Stimulated activated CD8-positive, alpha-beta memory T cell treated with anti-CD3 and anti-CD28 coated beads, Interleukin-12 subunit alpha, Interleukin-12 subunit beta, amount 100 ng/mL, for 1 hour (primary cell): ENCODE measurements around the gene C16orf96.

ENCODE experiments used
- DNase-seq: peaks from one replicate; pipeline ENCODE4 v3.0.0-alpha.2; 2020; ENCODE audit warnings: low read depth

C16orf96 gene

DNA sequence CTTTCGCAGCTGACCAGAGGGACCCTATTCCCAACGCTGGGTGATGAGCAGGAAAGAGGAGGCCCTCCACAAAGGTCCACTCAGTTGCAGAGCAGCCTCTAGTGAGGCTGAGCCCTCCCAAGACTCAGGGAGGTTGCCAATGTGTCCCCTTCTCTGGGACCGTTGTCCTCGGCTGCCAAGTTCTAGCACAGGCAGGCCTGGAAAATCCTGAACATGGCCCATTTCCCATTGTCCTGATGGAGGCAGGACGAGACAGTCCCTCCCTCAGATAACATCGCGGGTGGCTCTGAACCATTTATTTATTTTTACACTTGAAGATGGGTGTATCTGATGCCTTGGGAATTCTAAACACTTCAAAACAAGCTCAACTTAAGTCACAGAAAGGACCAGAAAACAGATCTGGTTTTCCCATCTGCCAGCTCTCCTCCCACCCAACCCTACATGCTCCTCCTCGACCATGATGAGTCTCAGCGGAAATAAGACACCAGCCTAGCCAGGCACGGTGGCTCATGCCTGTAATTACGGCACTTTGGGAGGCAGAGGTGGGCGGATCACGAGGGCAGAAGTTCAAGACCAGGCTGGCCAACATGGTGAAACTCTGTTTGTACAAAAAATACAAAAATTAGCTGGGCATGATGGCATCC lies 30.4 kb upstream of the C16orf96 start:
- DNase-seq: no peak

DNA sequence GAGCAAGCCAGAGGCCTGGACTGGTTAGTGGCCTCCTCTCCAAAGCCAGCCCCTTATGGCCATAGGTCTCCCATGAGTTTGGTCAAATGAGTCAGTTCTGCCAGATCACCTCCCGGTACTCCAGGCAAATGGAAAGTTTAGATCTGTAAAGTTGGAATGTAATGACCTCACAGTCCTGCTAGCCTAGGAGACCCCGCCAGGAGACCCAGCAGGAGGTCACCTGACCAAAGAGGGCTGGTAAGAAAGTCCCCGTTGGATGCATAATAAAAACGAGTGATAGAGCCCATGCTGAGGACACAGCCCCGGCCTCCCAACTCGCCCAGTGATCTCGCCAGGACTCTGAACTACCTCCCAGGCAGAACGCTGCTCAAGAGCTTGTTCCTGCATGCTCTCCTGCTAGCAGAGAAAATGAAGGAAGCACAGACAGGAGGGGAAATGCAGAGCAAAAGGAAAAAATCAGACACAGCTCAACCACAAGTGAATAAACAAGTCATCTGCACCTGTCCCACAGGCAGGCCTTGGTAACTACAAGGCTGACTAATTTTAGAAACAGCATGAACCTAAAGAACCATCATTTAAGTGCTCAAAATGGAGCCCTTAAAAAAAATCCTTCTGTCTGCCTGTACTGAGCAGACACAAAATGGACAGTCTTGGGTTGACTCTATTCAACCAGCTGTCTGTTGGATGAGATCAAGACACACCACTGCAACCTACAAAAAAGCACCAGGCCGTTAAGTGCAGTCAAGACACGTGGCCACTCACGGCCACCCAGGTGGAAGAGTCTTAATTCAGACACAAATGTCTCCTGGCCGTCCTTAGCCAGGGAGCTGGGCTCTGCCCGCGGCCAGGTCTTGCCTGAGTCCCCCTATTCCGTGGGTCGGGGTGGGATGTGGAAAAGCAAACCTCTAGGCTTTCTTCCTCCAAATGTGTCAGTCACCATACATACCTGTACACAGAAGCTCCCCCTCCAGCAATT lies 26.8 kb upstream of the C16orf96 start:
- DNase-seq: no peak

DNA sequence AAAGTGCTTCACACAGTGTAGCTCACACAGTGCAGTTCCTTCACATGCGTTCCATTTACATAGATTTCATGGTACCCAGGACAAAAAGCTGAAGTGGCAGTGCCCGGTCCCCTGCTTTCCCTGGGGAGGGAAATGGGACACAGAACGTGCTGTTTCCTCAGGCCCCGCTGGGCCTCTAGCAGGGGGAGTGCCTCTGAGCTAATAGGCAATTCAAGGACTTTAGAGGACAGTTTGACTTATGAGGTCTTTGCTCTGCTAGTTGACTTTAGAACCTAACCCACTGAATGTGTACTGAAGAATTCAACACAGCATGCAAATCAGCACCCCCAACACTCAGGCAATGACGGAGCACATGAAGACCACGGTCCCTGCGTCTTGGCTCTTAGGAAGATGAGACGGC lies 24.3 kb upstream of the C16orf96 start:
- no peak for DNase-seq

DNA sequence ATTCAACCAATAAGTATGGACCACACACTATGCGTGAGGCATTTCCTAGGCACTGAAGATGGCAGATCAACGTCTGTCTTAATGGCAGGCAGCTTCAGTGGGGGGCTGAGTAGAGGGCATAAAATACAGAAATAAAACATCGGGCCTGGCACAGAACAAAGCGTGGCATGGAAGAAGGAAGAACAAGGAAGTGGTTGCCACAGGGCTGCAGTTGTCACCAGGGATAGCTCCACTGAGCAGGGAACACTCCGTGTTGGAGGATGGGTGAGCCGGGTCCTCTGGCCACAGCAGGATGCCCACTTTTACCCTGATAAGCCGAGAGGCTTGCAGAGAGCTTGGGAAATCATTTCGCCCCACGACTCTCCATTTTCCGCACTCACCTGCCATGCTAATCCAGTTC lies 23.9 kb upstream of the C16orf96 start:
- no peak for DNase-seq

DNA sequence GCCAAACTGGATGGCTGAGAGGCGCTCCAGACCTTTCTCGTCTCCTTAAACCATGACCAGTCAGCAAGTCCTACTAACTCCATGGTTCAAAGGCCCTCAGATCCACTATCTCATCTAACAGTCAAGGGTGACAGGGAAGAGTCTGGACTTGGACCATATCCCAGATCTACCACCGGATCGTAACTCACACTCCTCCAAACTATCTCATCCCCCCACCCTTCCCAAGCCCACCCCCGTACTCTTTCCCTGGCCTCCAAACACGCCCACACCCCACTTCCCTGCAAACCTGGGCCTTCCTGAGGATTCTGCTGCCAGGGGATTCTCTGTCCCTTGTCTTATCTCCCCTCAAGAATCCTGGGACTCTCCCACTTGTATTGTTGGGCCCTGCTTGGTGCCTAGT lies 22.6 kb upstream of the C16orf96 start:
- DNase-seq: no peak

DNA sequence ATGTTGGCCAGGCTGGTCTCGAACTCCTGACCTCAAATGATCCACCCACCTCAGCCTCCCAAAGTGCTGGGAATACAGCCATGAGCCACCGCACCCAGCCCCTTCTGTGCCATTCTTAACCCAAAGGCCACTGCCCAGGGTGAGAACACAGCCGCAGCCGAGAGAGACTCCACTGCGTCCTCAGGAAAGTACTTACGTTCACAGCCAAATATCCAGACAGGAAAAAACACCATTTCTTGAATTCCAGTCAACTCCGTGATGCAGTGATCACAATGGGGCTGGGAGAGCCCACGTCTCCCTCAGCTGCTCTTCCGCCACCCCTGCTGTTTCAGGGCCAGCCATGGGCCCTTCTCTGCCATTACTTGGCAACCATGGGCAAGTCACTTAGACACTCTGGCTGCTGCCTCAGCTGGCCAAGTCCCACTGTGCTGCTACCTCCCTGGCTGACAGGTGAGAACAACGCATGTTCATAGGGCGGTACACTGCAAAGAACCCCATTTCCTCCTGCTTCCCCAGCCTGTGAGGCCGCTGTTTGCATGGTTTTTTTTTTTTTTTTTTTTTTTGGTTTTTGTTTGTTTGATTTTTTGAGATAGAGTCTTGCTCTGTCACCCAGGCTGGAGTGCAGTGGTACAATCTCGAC lies 21.9 kb upstream of the C16orf96 start:
- DNase-seq: no peak

DNA sequence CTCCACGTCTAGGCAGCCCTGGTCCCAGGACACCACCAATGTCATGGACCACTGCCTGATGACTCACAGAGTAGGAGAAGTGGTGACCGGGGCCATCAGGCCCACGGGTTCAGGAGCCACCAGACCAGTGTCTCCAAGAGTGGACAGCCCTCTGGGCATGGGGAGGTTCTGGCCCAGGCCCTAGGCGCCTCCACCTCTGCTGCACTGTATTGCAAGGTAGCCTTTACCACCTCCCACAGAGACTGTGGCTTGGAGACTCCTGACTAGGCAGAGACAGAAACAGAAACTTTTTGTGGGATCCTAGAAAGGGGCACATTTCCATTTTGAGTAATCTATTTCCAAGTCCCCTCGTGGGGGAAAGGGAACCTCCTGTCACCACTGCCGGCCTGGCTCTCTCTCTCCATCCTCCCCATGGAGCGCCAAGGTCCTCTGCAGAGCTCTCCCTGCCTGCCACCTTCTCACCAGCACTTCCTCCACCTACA lies 20.5 kb upstream of the C16orf96 start:
- DNase-seq: no peak

DNA sequence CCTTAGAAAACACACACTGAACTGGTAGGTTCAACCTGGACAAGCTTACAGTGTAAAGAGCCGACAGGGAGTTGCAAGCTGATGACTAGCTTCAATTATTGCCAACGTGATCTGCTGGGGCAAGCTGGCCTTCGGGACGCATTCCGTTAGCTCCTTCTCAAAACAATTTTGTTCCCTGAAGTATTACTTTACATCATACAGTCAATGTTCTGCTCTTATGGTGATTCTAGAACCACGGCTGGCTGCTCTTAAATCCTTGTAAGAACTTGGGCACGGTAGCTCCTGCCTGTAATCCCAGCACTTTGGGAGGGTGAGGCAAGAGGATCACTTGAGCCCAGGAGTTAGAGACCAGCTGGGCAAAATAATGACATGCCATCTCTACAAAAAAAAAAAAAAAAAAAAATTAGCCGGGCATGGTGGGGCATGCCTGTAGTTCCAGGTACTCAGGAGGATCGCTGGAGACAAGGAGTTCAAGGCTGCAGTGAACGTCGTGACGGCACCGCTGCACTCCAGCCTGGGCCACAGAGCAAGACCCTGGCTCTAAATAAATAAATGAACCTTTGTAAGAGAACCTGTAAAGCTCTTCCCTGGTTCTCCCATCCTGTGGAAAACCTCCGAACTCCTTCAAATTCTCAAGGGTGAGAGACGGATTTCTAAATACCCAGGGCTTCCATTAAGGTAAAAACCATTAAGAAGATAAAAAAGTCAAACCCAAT lies 19.6 kb upstream of the C16orf96 start:
- no peak for DNase-seq

DNA sequence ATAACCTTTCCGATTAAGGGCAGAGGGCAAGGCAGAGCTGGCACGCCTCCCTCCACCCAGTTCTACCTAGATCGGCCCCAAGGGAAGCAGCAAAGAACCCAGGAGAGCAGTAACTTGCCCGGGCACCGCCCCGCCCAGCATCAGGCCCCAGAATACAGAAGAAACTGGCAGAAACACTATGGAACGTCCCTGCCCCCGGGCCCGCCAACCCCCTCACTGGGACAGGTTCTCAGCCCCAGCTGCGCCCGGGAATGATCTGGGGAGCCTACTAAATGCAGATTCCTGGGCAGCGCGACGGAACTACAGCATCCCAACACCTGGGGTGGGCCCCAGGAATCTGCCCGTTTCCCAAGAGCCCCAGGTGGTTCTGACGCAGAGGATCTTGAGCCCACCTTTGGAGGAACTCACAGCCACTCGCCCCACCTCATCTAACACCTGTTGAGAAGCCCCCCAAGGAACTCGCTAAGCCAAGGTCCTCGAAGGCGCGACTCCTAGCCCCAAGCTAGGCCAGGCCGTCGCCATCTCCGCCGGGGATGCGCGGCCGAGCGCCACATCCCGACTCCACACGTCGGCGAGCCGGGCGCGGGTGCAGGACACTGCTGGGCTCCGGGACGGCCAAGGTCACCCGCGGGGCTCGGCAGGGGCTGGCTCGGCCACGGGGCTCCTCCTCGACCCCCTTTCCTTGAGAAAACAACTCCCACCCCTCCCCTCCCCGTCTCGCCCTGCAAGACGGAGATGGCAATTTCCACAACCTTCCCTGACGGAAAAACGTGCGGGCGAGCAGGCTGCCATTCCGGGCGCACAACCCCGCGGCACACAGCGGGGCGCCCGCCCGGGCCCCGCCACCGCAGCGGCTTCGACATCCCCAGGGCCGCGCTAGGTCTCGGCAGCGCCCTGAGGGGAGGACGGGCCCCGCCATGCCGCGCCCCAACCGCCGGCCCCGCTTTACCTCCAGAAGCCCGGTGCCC lies 18.5 kb upstream of the C16orf96 start:
- DNase-seq: no peak

DNA sequence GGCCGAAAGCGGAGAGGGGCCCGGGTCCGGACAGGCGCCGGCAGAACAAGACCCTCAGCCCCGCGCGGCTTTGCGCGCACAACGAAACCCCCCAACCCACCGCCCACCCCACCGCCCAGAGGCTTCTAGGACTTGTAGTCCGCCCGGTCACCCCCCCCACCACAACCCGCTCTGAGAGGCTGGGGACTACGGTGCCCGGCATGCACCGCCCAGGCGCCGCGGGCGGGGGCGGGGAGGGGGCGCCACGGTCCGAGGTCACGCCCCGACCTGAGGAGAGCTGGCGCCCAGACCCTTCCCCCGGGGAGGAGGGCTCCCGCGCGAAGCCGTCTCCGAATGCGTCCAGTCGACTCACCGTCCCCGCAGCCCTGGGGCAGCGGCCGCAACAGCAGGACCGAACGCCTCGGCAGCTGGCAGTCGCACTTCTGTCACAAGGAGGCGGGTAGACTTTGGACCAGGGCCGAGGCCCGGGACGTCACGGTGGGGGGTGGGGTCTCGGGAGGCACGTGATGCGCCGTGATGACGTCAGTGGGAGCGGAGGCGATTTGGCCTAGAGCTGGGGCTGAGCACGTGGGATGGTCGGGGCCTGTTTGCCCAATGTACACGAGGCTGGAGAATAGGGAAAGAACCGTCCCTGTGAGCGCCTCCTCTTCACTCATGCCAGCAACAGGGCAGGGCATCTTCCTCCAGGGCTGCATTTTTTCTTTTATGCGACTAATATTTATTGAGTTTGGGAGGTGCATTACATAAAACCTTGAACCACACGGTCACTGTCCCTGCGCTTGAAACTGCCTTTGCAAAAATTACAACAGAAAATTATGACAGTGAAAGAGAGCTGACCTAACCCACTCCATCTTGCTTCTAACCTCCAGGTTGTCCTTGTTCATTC lies 17.5 kb upstream of the C16orf96 start, which contains the start of gene CDIP1:
TSS of gene CDIP1 (minus strand) at position 424 of the 886 bp plus-strand sequence. CDS start 24,643 bp downstream, outside the sequence.
- DNase-seq: peak; percentile 91

DNA sequence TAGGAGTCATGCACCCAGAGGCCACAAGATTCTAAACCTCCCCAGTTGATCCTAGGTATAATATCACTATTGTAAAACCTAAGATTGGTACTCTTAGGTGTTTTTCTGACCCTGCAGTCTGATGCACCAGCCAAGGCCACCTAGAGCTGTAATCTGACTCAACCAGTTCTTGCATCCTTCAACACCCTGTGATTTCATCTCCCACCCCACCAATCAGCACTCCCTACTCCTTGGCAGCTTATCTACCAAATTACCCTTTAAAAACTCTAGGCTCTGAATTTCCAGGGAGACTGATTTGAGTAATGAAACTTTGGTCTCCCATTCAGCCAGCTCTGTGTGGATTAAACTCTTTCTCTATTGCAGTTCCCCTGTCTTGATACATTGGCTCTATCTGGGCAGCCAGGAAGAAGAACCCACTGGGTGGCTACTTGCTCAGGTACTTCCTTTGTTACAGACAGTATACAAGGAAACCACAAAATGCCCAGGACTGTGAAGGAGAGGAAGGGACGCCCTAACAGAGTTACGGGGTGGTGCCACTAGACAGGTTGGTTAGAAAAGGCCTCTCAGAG lies 16.3 kb upstream of the C16orf96 start:
- DNase-seq: no peak

DNA sequence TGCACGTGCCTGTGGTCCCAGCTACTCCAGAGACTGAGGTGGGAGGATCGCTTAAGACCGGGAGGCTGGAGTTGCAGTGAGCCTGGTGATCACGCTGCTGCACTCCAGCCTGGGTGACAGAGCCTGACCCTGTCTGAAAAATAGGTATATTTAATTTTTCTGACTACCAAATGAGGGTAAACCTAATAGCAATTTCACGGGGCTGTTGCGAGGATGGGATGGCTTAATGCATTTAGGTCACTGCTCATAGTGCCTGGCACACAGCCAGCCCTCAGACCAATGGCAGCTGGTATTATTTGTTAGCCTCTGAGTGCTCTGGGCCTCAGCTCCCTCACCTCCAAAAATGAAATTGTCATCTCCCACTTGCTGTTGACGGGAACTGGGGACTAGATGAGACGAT lies 11.7 kb upstream of the C16orf96 start:
- no peak for DNase-seq

DNA sequence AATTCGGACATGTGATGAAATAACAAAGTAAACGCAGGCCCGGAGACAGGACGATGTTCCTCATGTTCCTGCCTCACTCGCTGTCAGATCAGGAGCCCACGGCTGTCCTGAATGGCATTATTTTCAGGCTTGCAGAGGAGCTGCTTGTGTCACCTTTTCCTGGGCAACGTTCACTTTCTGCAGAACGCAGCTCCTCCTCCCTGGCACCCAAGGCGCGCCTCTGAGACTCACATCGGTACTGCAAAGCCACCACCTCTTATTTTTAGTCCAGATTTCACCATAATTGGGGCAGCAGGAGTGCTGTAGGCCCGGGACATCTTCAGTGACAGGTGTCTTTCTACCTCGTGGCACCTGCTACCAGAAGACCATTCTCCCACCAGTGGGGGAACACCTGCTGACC lies 8.0 kb upstream of the C16orf96 start:
- no peak for DNase-seq

DNA sequence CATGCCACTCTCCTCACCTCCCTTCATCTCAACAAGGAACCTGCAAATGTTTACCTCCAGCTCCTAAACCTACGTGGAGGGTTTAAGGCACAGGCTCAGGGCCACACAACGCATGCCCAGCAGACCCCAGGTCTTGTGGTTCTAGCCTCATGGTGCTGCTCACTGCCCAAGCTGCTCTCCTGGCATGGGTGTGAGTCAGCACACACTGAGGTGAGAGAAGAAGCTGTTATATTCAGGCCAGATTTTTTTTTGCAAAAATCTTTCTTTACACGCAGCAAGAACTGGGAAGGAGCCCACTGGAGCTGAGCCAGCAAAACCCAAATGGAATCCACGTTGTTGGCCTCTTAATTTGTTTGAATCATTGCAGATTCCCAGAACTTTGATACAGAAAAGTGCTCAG lies 5.5 kb upstream of the C16orf96 start:
- no peak for DNase-seq

DNA sequence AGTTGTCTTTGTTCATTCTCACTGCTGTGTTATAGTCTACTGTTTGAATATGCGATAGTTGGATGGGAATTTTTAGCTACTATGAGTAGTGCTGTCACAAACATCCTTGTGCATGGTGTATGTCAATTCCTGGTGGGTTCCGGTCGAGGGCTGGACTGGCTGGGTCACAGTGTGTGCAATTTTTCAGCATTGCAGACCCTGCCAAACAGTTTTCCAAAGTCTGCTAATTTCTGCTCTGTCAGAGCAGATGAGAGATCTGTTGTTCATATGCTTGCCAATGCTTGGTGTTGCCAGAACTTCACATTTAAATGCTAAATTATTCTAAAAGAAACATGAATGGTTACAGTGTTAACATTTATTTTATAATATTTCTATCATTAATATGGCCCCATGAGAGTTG lies 3.6 kb upstream of the C16orf96 start:
- DNase-seq: no peak

DNA sequence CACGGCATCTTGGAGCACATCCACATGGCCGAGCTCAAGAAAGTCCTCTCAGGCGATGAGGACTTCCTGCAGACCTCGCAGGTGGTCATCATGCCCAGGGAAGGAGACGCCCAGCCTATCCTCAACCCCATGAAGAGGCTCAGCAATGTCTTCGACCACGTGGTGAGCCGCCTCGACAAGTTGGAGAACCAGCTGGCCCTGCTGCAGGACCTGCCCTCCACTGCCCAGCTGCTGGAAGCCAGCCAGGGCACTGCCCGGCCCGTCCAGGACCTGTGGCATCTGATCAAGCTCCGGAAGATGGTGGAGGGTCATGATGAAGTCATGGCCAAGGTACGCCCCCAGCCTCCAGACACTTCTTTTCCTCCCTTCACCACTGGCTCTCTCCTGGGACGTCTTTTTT lies 440 bp downstream of the C16orf96 start:
- DNase-seq: no peak

DNA sequence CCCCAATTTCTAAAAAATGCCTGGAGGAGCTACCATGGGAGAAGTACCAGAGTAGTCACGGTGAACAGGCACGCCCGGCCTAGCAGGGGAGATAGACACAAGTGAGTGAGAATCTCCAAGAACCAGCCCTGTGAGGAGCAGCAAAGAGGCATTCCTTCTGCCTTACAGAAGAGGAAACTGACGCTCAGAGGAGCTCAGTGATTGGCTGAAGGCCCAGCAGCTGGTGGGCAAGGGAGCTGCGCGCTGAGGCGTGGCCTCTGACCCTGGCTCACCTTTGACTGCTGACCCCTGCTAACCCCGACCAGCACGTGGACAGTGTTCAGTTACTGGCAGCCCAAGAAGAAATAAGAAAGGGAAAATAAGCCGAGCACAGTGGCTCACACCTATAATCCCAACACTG lies 1.8 kb downstream of the C16orf96 start:
- DNase-seq: no peak

DNA sequence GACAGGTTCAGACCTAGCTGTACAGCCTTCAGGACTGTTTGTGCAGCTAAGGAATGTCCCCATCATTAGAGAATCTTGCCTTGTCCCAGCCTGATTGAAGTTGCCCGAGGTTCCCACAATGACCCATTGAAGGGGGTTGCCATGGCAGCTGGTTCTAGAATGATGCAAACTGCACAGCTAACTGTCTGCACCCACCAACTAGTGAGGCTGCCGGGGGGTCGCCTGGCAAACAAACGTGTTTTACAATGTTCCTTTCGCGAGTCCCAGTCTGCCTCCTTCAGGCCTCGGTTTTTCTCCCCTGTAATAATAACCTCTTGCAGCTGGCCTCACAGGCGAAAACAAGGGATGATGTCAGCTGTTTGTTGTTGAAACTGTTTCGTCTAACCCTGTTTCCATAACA lies 5.5 kb downstream of the C16orf96 start:
- no peak for DNase-seq

DNA sequence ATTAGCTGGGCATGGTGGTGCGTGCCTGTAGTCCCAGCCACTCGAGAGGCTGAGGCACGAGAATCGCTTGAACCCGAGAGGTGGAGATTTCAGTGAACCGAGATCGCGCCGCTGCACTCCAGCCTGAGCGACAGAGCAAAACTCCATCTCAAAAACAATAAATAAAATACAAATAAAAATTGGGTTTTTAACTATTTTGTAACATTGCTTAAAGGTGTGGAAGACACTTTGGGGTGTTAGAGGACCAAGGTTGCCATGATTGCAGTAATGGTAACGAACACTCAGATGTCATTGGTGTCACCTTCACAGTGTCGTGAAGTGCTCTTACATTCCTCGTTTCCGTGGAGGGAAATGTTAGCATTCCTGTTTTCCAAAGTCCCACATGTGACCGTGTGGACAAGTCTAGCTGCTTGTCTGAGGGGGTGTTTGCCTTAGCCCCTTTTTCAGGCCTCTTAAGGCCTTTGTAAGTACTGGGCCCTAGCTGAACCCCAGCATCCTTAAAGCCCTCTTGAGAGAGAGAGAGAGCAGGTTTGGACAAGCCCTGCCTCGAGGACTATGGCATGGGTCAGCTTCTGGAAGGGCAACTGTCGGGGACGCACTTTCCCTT lies 8.6 kb downstream of the C16orf96 start:
- no peak for DNase-seq
